ENCODE results near the gene C11orf42.

- TF ChIP-seq CTCF (IDR thresholded peaks at IDR 0.05 in 4 of 5, conservative IDR thresholded peaks at IDR 0.05 in 1 of 5), result no peak
- TF ChIP-seq POLR2A (IDR thresholded peaks at IDR 0.05), result no peak
Measured at GRCh38 chr11:6201481-6201880, 3.9 kb upstream of the C11orf42 start.
